Panc1 (cell line): ENCODE data around the gene HSPA4.

Source experiments
- CTCF ChIP-seq: fragments of 450-650 bp; IDR thresholded peaks from 2 replicates; pipeline ENCODE4 v1.5.1; 2017; ENCODE audit warnings: mild to moderate bottlenecking
- TCF7L2 ChIP-seq: IDR thresholded peaks from 2 replicates; pipeline ENCODE4 v1.6.1; 2011; ENCODE audit warnings: mild to moderate bottlenecking, low read depth, low read length, inconsistent platforms

GRCh38 chr5:133081036-133081435 lies 29.2 kb downstream of the HSPA4 start:
- no peak for TF ChIP-seq TCF7L2
- TF ChIP-seq CTCF = no peak
